ENCODE measurements around the gene CDK19. TPM values are rescaled to one million over a fixed set of nuclear protein-coding genes. Genes with fewer than 3 reads are reported as not detected.

Gene CDK19
- total RNA-seq, 1 donor from 2014 or later = 19.0 TPM

- Mint-ChIP-seq H3K4me1 (ENCODE audit: unreplicated experiment) (peaks cover 3% of the 10 kb centered on the region), H3K27me3 (ENCODE audit: unreplicated experiment) (peaks cover 2% of the 10 kb centered on the region), H3K4me3 (ENCODE audit: unreplicated experiment) (no peak overlapping the region), H3K27ac (ENCODE audit: unreplicated experiment) (no peak overlapping the region), H3K9me3 (ENCODE audit: unreplicated experiment) (no peaks in the 10 kb centered on the region), H3K36me3 (ENCODE audit: low read depth, unreplicated experiment) (peaks cover 14% of the 10 kb centered on the region)
- no peak for DNase-seq (ENCODE audit: low spot score)
- TF ChIP-seq CTCF (IDR thresholded peaks at IDR 0.05; ENCODE audit: unreplicated experiment) = no peak
Observed at GRCh38 chr6:110625883-110626282, 189.4 kb downstream of the CDK19 start.

- Mint-ChIP-seq H3K36me3 (ENCODE audit: low read depth, unreplicated experiment) (peaks cover 12% of the 10 kb centered on the region), H3K27ac (ENCODE audit: unreplicated experiment) (no peak overlapping the region), H3K27me3 (ENCODE audit: unreplicated experiment) (peaks cover 2% of the 10 kb centered on the region), H3K9me3 (ENCODE audit: unreplicated experiment) (no peaks in the 10 kb centered on the region), H3K4me1 (ENCODE audit: unreplicated experiment) (peaks cover 31% of the 10 kb centered on the region), H3K4me3 (ENCODE audit: unreplicated experiment) (no peak overlapping the region)
- TF ChIP-seq CTCF (IDR thresholded peaks at IDR 0.05; ENCODE audit: unreplicated experiment) = no peak
- DNase-seq (ENCODE audit: low spot score) = no peak
Observed at GRCh38 chr6:110622912-110623578, 192.2 kb downstream of the CDK19 start.

GRCh38 chr6:110621061-110621460 is 194.2 kb downstream of the CDK19 start:
- Mint-ChIP-seq H3K27ac (ENCODE audit: unreplicated experiment) (no peak overlapping the region), H3K36me3 (ENCODE audit: low read depth, unreplicated experiment) (peaks cover 13% of the 10 kb centered on the region), H3K4me3 (ENCODE audit: unreplicated experiment) (no peak overlapping the region), H3K4me1 (ENCODE audit: unreplicated experiment) (peaks cover 42% of the 10 kb centered on the region), H3K9me3 (ENCODE audit: unreplicated experiment) (no peaks in the 10 kb centered on the region), H3K27me3 (ENCODE audit: unreplicated experiment) (peaks cover 2% of the 10 kb centered on the region)
- no peak for TF ChIP-seq CTCF (IDR thresholded peaks at IDR 0.05; ENCODE audit: unreplicated experiment)
- no peak for DNase-seq (ENCODE audit: low spot score)

GRCh38 chr6:110620065-110620464 is 195.2 kb downstream of the CDK19 start:
- TF ChIP-seq CTCF (IDR thresholded peaks at IDR 0.05; ENCODE audit: unreplicated experiment) = no peak
- Mint-ChIP-seq H3K27me3 (ENCODE audit: unreplicated experiment) (no peaks in the 10 kb centered on the region), H3K9me3 (ENCODE audit: unreplicated experiment) (no peaks in the 10 kb centered on the region), H3K27ac (ENCODE audit: unreplicated experiment) (peak overlapping the region; percentile 100), H3K36me3 (ENCODE audit: low read depth, unreplicated experiment) (peaks cover 17% of the 10 kb centered on the region), H3K4me3 (ENCODE audit: unreplicated experiment) (no peak overlapping the region), H3K4me1 (ENCODE audit: unreplicated experiment) (peaks cover 45% of the 10 kb centered on the region)
- DNase-seq (ENCODE audit: low spot score) = no peak

- Mint-ChIP-seq H3K4me3 (ENCODE audit: unreplicated experiment) (no peak overlapping the region), H3K4me1 (ENCODE audit: unreplicated experiment) (peaks cover 51% of the 10 kb centered on the region), H3K9me3 (ENCODE audit: unreplicated experiment) (no peaks in the 10 kb centered on the region), H3K27ac (ENCODE audit: unreplicated experiment) (peak overlapping the region; percentile 100), H3K27me3 (ENCODE audit: unreplicated experiment) (no peaks in the 10 kb centered on the region), H3K36me3 (ENCODE audit: low read depth, unreplicated experiment) (peaks cover 17% of the 10 kb centered on the region)
- no peak for DNase-seq (ENCODE audit: low spot score)
- TF ChIP-seq CTCF (IDR thresholded peaks at IDR 0.05; ENCODE audit: unreplicated experiment) = no peak
Observed at GRCh38 chr6:110619275-110619908, 195.9 kb downstream of the CDK19 start.

Measured in endothelial cell (in vitro differentiated cells).